Motor neuron (in vitro differentiated cells): ENCODE data around the gene YDJC. TPM values are rescaled to one million over a fixed set of nuclear protein-coding genes. Genes with fewer than 3 reads are reported as not detected.
"Not testable (repeated sequence)": the region's sequence is repeated elsewhere in the genome, so short reads cannot be mapped to it uniquely, and the experiment has no call there.

Experiments
- ATAC-seq, 8 experiments: fragments of 200-7000 bp; cut with Tn5 transposase; replicated peaks in 6 of 8; 2 replicates each; pipeline ENCODE4 v1.8.0; 2021; ENCODE audit warnings: mild to moderate bottlenecking in 8 of 8, moderate library complexity in 8 of 8
- H3K27ac ChIP-seq, 2 donors: fragments of 250-450 bp; sonication (Bioruptor Pico); 2 replicates each; pipeline ENCODE4 v1.9.0; 2021; ENCODE audit warnings: antibody characterized with exemption in 2 of 2, mild to moderate bottlenecking in 2 of 2, moderate library complexity in 1 of 2
- H3K4me1 ChIP-seq, 2 donors: fragments of 250-450 bp; sonication (Bioruptor Pico); replicated peaks in 1 of 2; 2 replicates each; pipeline ENCODE4 v1.6.1; 2021; ENCODE audit warnings: antibody characterized with exemption in 2 of 2, mild to moderate bottlenecking in 2 of 2, moderate library complexity in 1 of 2
- H3K4me3 ChIP-seq, 5 donors: fragments of 250-450 bp; sonication (Bioruptor Pico); 2 replicates each; pipeline ENCODE4 v1.9.0; 2021; ENCODE audit warnings: antibody characterized with exemption in 5 of 5, mild to moderate bottlenecking in 5 of 5, moderate library complexity in 4 of 5
- WGBS, 10 experiments: fragments of 450-650 bp; shearing (Covaris generic); methylation state at CpG; one replicate each; pipeline ENCODE4 v1.0.0; 2022; 5-methylcytosine and 5-hydroxymethylcytosine counted together
- in situ Hi-C, 9 experiments: fragments of 400-800 bp; cut with MboI; loops; one replicate each; pipeline ENCODE4 v1.15.0; 2021; ENCODE audit warnings: low sequenced_read_pairs in 9 of 9, low pct_unique_long_range_greater_than_20kb in 2 of 9; ENCODE audit not compliant: unreplicated experiment in 9 of 9
- total RNA-seq, 8 experiments: library from RNA; unstranded; fragments of 300-600 nt; gene quantifications; 2 replicates each; pipeline versions ENCODE4 v1.2.3 to v1.2.4, GENCODE V29; 2022

YDJC gene
- total RNA-seq, 8 experiments from 2014 or later, result 8.3 to 30.3 (median 12.1) TPM

GRCh38 chr22:21606775-21607174 is 23.0 kb downstream of the YDJC start:
- H3K4me1 ChIP-seq, result no peaks in the 10 kb centered on the region
- peak in 3 of 8 experiments; percentile 41 to 97 (median 93) for ATAC-seq
- 39 to 100% (median 100%) methylated on average over 1 to 6 of the region's 8 CpGs; no CpG with 5 or more reads in 2 of the 10 experiments for WGBS, 10 experiments
- peak overlapping the region in 1 of 2 donors; percentile 31 for H3K27ac ChIP-seq
- H3K4me3 ChIP-seq, result no peak overlapping the region
- in situ Hi-C loops, result no loop called here

DNA sequence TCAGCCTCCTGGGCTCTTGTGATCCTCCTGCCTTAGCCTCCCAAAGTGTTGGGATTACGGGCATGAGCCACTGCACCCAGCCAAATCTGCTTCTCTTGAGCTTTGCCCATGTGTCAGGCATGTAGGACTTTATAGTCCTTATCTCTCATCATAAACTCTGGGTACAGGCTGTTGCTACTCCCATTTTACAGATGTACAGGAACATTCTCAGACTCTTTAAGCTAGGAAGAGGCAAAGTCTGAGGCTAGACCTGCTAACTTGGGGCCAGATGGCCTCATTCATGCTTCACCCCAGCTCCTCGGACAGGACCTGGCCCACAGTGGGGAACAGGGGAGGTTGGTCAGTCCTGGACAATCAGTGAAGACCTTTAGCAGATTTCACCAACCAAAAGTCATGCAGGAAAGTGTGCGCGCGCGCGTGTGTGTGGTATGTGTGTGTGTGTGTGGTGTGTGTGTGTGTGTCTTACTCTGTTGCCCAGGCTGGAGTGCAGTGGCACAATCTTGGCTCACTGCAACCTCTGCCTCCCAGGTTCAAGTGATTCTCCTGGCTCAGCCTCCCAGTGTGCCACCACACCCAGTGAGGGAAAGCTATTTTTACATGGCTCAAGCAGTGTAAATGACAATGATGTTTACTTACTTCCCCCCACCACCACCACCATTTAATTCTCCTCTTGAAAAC is 23.8 kb downstream of the YDJC start:
- WGBS, 10 experiments, result 80 to 100% (median 98%) methylated on average over 1 to 7 of the region's 7 CpGs; no CpG with 5 or more reads in 4 of the 10 experiments
- Histone ChIP-seq H3K4me1 (no peaks in the 10 kb centered on the region), H3K27ac (peak overlapping the region; percentile 4 to 31), H3K4me3 (no peak overlapping the region)
- ATAC-seq, result peak in 2 of 8 experiments; percentile 9 to 16
- in situ Hi-C loops, result no loop called here

DNA sequence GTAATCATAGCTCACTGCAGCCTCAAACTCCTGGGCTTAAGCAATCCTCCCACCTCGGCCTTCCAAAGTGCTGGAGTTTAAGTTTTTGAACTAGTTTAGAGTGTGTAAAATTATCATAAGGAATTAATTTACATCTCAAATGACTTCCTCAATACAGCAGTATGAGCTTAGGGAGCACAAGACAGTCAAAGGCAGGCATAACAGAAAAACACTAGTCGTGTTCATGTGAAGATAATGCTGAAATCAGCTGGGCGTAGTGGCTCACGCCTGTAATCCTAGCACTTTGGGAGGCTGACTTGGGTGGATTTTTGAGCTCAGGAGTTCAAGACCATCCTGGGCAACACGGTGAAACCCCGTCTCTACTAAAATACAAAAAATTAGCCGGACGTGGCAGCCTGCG is 25.8 kb downstream of the YDJC start:
- H3K27ac ChIP-seq, result peak overlapping the region in 1 of 2 donors; percentile 38
- in situ Hi-C loops, result no loop called here
- WGBS, 10 experiments, result 60 to 100% (median 84%) methylated on average over 1 to 8 of the region's 9 CpGs; no CpG with 5 or more reads in 2 of the 10 experiments

GRCh38 chr22:21602579-21602978 is 27.2 kb downstream of the YDJC start:
- H3K27ac ChIP-seq, result peak overlapping the region in 1 of 2 donors; percentile 56
- no peaks in the 10 kb centered on the region for H3K4me1 ChIP-seq
- ATAC-seq, result no peak
- WGBS, 10 experiments, result 67 to 100% (median 97%) methylated on average over 1 to 6 of the region's 6 CpGs; no CpG with 5 or more reads in 2 of the 10 experiments
- H3K4me3 ChIP-seq, result no peak overlapping the region
- in situ Hi-C loops, result no loop called here

More for the DNA sequence above, 25.8 kb downstream of the YDJC start:
- peak in 3 of 8 experiments; percentile 13 to 25 (median 17) for ATAC-seq
- Histone ChIP-seq H3K4me3 (no peak overlapping the region), H3K4me1 (no peaks in the 10 kb centered on the region)

DNA sequence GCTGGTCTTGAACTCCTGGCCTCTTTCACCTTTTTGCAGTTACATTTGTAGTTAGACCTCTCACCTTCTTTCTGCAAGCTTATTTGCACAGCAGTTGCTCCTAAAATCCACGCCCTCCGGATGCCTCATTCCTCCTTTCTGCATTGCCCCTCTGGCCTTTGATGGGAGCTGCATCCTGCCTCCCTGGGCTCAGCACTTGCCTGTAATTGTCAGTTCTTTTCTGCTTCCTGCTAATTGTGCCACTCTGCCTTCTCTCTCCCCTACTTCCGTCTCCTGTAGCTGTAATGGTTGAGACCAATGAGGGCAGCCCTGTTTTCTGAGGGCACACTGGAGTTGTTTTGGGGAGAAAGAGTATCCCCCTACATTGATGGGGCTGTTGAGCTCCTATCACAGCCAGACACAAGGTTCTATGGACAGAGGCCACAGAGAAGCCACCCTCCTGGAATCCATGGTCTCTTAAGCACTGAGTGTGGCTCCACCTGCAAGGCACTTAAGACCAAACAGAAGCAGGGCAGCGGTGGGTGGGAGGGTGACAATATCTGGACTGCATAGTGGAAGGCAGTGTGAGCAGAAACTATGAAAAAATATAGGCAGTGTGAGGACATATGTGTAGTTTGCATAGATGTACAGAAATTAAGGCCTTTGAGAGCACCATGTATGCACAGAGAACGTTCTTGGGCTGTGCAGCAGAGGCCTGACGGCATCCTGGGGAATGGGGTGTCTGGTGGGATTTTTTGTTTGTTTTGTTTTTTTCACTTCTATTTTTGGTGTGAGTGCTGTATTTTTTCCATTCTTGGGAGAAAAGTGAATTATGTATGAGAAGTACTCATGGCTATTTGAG is 30.5 kb downstream of the YDJC start:
- H3K27ac ChIP-seq, result peak overlapping the region in 1 of 2 donors; percentile 46
- no peak for ATAC-seq
- no peak overlapping the region for H3K4me3 ChIP-seq
- in situ Hi-C loops, result loop anchor here in 1 of 9 experiments (25.0 kb wide), 1 partner anchor 88 kb away; no protein-coding TSS in a partner anchor
- no peaks in the 10 kb centered on the region for H3K4me1 ChIP-seq
- WGBS, 10 experiments, result 80 to 100% (median 88%) methylated on average over 1 to 5 of the region's 6 CpGs; no CpG with 5 or more reads in 2 of the 10 experiments

DNA sequence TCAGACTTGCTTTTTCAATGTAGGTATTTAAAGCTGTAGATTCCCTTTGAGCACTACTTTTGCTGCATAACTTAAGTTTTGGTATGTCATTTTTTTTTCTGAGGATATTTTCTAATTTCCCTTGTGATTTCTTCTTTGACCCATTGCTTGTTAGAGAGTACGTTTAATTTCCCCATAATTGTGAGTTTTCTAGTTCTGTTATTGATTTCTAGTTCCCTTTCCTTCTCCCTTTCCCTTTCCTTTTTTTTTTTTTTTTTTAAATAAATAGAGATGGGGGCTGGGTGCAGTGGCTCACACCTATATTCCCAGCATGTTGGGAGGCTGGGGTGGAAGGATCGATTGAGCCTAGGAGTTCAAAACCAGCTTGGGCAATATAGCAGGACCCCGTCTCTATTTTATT is 31.5 kb downstream of the YDJC start:
- Histone ChIP-seq H3K27ac (no peak overlapping the region), H3K4me3 (no peak overlapping the region), H3K4me1 (no peaks in the 10 kb centered on the region)
- no peak for ATAC-seq
- in situ Hi-C loops, result loop anchor here in 1 of 9 experiments (25.0 kb wide), 1 partner anchor 89 kb away; no protein-coding TSS in a partner anchor
- WGBS, 10 experiments, result 84 to 100% (median 92%) methylated on average over 1 to 3 of the region's 3 CpGs; no CpG with 5 or more reads in 1 of the 10 experiments

DNA sequence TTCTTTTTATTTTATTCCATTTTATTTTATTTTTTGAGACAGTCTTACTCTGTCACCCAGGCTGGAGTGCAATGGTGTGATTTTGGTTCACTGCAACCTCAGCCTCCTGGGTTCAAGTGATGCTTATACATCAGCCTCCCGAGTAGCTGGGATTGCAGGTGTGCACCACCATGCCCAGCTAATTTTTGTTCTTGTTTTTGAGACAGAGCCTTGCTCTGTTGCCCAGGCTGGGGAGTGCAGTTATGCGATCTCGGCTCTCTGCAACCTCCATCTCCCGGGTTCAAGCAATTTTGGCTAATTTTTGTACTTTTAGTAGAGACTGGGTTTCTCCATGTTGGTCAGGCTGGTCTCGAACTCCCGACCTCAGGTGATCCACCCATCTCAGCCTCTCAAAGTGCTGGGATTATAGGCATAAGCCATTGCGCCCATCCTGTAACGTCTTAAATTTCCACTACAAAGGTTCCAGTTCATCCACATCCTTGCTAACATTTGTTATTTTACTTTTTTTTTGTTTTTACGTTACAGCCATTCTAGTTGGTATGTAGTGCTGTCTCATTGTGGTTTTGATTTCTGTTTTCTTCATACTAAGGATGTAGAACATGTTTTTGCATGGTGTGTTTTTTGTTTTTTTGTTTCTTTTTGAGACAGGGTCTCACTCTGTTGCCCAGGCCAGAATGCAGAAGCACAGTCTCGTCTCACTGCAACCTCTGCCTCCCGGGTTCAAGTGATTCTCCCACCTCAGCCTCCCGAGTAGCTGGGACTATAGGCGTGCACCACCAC is 33.3 kb downstream of the YDJC start:
- not testable (repeated sequence) for H3K4me1 ChIP-seq, H3K4me3 ChIP-seq, ATAC-seq, H3K27ac ChIP-seq
- in situ Hi-C loops, result loop anchor here in 1 of 9 experiments (25.0 kb wide), 1 partner anchor 91 kb away; no protein-coding TSS in a partner anchor
- 90 to 100% (median 98%) methylated on average over 4 to 9 of the region's 13 CpGs for WGBS, 10 experiments

DNA sequence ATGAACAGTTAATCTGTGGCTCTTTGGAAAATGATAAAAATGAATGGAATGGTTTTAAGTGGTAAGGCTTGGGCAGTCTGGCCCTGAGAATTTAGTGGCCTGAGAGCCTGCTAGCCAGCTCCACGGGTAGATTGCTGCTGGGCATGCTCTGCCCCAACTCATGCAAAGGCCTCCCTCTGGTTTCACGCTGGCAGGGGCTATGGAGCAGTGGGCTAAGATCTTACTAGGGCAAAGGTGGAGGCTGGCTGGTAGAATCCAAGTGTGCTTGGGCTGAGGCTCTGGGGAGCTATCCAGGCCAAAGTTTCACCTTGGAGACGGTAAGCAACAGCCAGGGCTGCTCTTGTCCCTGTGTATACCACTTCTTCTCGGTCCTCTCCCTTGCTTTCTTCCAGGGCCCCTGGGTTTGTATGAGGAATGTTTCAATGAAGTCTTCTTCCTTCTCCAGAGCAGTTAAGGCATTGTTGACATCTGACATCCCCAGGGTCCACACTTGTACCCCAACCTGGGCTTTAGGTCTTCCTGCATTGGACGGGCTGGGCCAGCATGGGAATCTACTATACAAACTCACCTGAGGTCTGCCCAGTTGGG is 34.9 kb downstream of the YDJC start:
- Histone ChIP-seq H3K27ac (peak overlapping the region; percentile 19 to 30), H3K4me3 (no peak overlapping the region), H3K4me1 (no peaks in the 10 kb centered on the region)
- WGBS, 10 experiments, result 75 to 100% (median 92%) methylated on average over 1 to 3 of the region's 5 CpGs; no CpG with 5 or more reads in 4 of the 10 experiments
- ATAC-seq, result peak in 2 of 8 experiments; percentile 33 to 97
- in situ Hi-C loops, result loop anchor here in 1 of 9 experiments (25.0 kb wide), 1 partner anchor 92 kb away; no protein-coding TSS in a partner anchor

- Histone ChIP-seq H3K27ac (peak overlapping the region; percentile 18 to 42), H3K4me3 (no peak overlapping the region), H3K4me1 (no peaks in the 10 kb centered on the region)
- 65 to 94% (median 89%) methylated on average over 2 to 5 of the region's 11 CpGs; no CpG with 5 or more reads in 4 of the 10 experiments for WGBS, 10 experiments
- in situ Hi-C loops, result loop anchor here in 1 of 9 experiments (25.0 kb wide), 1 partner anchor 94 kb away; no protein-coding TSS in a partner anchor
- ATAC-seq, result peak in 3 of 8 experiments; percentile 48 to 73 (median 50)
Observed at GRCh38 chr22:21593406-21594232, 36.2 kb downstream of the YDJC start.

- no peak for ATAC-seq
- whole genome bisulfite sequencing, 10 experiments, result 80 to 100% (median 100%) methylated on average over 1 of the region's 3 CpGs; no CpG with 5 or more reads in 7 of the 10 experiments
- Histone ChIP-seq H3K4me1 (no peaks in the 10 kb centered on the region), H3K27ac (peak overlapping the region in 1 of 2 donors; percentile 56), H3K4me3 (no peak overlapping the region)
- in situ Hi-C loops, result loop anchor here in 1 of 9 experiments (25.0 kb wide), 1 partner anchor 95 kb away; no protein-coding TSS in a partner anchor
Observed at GRCh38 chr22:21592422-21592821, 37.4 kb downstream of the YDJC start.

DNA sequence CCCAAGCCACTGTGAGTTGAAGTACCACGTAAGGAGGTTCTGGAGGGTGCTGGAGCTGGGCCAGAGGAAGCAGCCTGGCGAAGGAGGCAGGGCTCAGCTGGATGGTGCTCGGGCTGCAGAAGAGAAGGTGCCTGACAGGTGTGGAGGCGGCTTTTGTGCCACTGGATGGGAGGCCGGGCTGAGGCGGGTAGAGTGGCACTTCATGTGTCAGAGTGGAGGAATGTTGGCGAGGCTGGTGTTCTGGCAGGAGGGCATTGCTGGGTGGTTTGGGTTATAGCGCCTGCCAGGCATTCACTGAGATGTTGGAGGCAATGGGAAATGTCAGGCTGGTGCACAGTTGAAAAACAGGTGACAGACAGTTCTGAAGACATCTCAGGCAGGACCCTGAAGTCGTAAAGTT is 38.1 kb downstream of the YDJC start:
- Histone ChIP-seq H3K4me1 (no peaks in the 10 kb centered on the region), H3K4me3 (no peak overlapping the region), H3K27ac (peak overlapping the region in 1 of 2 donors; percentile 49)
- in situ Hi-C loops, result loop anchor here in 1 of 9 experiments (25.0 kb wide), 1 partner anchor 96 kb away; no protein-coding TSS in a partner anchor
- ATAC-seq, result no peak
- WGBS, 10 experiments, result 57 to 100% (median 95%) methylated on average over 1 to 7 of the region's 9 CpGs; no CpG with 5 or more reads in 5 of the 10 experiments
